WI38 (cell line): Measurements from ENCODE around the gene CGRRF1.

Experiments used
- H3K4me3 ChIP-seq: 2 replicates; pipeline ENCODE4 v1.5.1; 2011; ENCODE audit warnings: low read depth, mild to moderate bottlenecking, control low read depth, low read length
- CTCF ChIP-seq: IDR thresholded peaks from 2 replicates; pipeline ENCODE4 v1.5.1; 2012; ENCODE audit warnings: low read depth, mild to moderate bottlenecking, control low read depth, low read length

The CGRRF1 gene

GRCh38 chr14:54474232-54474793 is 35.4 kb upstream of the CGRRF1 start:
- TF ChIP-seq CTCF: no peak
- H3K4me3 ChIP-seq: no peak overlapping the region

- no peak overlapping the region for H3K4me3 ChIP-seq
- no peak for TF ChIP-seq CTCF
Measured at GRCh38 chr14:54475187-54475899, 34.4 kb upstream of the CGRRF1 start.

- TF ChIP-seq CTCF: no peak
- H3K4me3 ChIP-seq: no peak overlapping the region
Measured at GRCh38 chr14:54475911-54476310, 33.8 kb upstream of the CGRRF1 start.

- H3K4me3 ChIP-seq: no peak overlapping the region
- no peak for TF ChIP-seq CTCF
Measured at GRCh38 chr14:54478636-54479215, 31.0 kb upstream of the CGRRF1 start.

GRCh38 chr14:54480830-54481562 is 28.7 kb upstream of the CGRRF1 start:
- TF ChIP-seq CTCF: no peak
- H3K4me3 ChIP-seq: no peak overlapping the region

GRCh38 chr14:54481695-54482094 is 28.0 kb upstream of the CGRRF1 start:
- TF ChIP-seq CTCF: no peak
- H3K4me3 ChIP-seq: no peak overlapping the region
